HPDE6-E6E7 (cell line): ENCODE results near the gene BIN2.
"Not testable (repeated sequence)": the region's sequence is repeated elsewhere in the genome, so short reads cannot be mapped to it uniquely, and the experiment has no call there.

ENCODE experiments used
- DNase-seq: peaks from one replicate; pipeline ENCODE4 v3.0.0; 2011; ENCODE audit warnings: missing footprints; ENCODE audit errors: extremely low spot score

BIN2 gene

GRCh38 chr12:51259600-51259999 is 64.4 kb downstream of the BIN2 start:
- DNase-seq = not testable (repeated sequence)

- DNase-seq = no peak
These were observed 69.4 kb downstream of the BIN2 start for GRCh38 chr12:51254536-51254935.

- no peak for DNase-seq
These were observed 70.7 kb downstream of the BIN2 start for GRCh38 chr12:51253276-51253675.

- DNase-seq = no peak
These were observed 76.3 kb downstream of the BIN2 start for GRCh38 chr12:51247523-51248206.

GRCh38 chr12:51246254-51246853 is 77.6 kb downstream of the BIN2 start:
- no peak for DNase-seq

- no peak for DNase-seq
These were observed 78.3 kb downstream of the BIN2 start for GRCh38 chr12:51245476-51246253.

GRCh38 chr12:51244269-51244668 is 79.7 kb downstream of the BIN2 start:
- no peak for DNase-seq

- no peak for DNase-seq
These were observed 81.1 kb downstream of the BIN2 start for GRCh38 chr12:51242876-51243275.

- no peak for DNase-seq
These were observed 81.9 kb downstream of the BIN2 start for GRCh38 chr12:51242120-51242519.

GRCh38 chr12:51240971-51241370 is 83.0 kb downstream of the BIN2 start:
- DNase-seq = no peak

GRCh38 chr12:51238510-51239334 is 85.3 kb downstream of the BIN2 start, which contains the start of gene DAZAP2:
Gene DAZAP2 (plus strand): TSS chr12:51238826. CDS start chr12:51238908, 82 bp downstream.
- peak; percentile 93 for DNase-seq

GRCh38 chr12:51238037-51238509 is 85.9 kb downstream of the BIN2 start:
- no peak for DNase-seq

GRCh38 chr12:51234530-51234929 is 89.4 kb downstream of the BIN2 start:
- DNase-seq = no peak

GRCh38 chr12:51232642-51233041 is 91.3 kb downstream of the BIN2 start:
- DNase-seq = no peak
